ENCODE data around the gene SPAG8.

SPAG8 gene

GRCh38 chr9:35811381-35812024, 559 bp downstream of the SPAG8 start:
- no peak for DNase-seq (ENCODE audit: low read depth in 2 of 3, low spot score in 1 of 3)

- no peak for DNase-seq (ENCODE audit: low read depth in 2 of 3, low spot score in 1 of 3)
Observed at GRCh38 chr9:35810122-35810521, 1.9 kb downstream of the SPAG8 start.

- no peak for DNase-seq (ENCODE audit: low read depth in 2 of 3, low spot score in 1 of 3)
Observed at GRCh38 chr9:35808433-35808832, 3.6 kb downstream of the SPAG8 start.

- no peak for DNase-seq (ENCODE audit: low read depth in 2 of 3, low spot score in 1 of 3)
Observed at GRCh38 chr9:35806101-35806500, 6.0 kb downstream of the SPAG8 start.

- DNase-seq (ENCODE audit: low read depth in 2 of 3, low spot score in 1 of 3) = no peak
Observed at GRCh38 chr9:35801328-35802128, 10.5 kb downstream of the SPAG8 start.

- no peak for DNase-seq (ENCODE audit: low read depth in 2 of 3, low spot score in 1 of 3)
Observed at GRCh38 chr9:35800530-35800929, 11.5 kb downstream of the SPAG8 start.

GRCh38 chr9:35798658-35799374, 13.2 kb downstream of the SPAG8 start:
- DNase-seq (ENCODE audit: low read depth in 2 of 3, low spot score in 1 of 3) = peak in 2 of 3 donors; percentile 33 to 46

- no peak for DNase-seq (ENCODE audit: low read depth in 2 of 3, low spot score in 1 of 3)
Observed at GRCh38 chr9:35797311-35798109, 14.6 kb downstream of the SPAG8 start.

GRCh38 chr9:35795695-35796094, 16.4 kb downstream of the SPAG8 start:
- DNase-seq (ENCODE audit: low read depth in 2 of 3, low spot score in 1 of 3) = no peak

GRCh38 chr9:35793461-35793860, 18.6 kb downstream of the SPAG8 start:
- no peak for DNase-seq (ENCODE audit: low read depth in 2 of 3, low spot score in 1 of 3)

- no peak for DNase-seq (ENCODE audit: low read depth in 2 of 3, low spot score in 1 of 3)
Observed at GRCh38 chr9:35792826-35793225, 19.2 kb downstream of the SPAG8 start.

- no peak for DNase-seq (ENCODE audit: low read depth in 2 of 3, low spot score in 1 of 3)
Observed at GRCh38 chr9:35792024-35792813, 19.8 kb downstream of the SPAG8 start.

GRCh38 chr9:35791297-35791921, 20.7 kb downstream of the SPAG8 start, which contains the start of gene NPR2:
Gene NPR2 (plus strand): TSS chr9:35791591. CDS start chr9:35792409, 818 bp downstream.
- no peak for DNase-seq (ENCODE audit: low read depth in 2 of 3, low spot score in 1 of 3)

GRCh38 chr9:35790385-35791296, 21.4 kb downstream of the SPAG8 start:
- peak; percentile 14 to 53 (median 28) for DNase-seq (ENCODE audit: low read depth in 2 of 3, low spot score in 1 of 3)

GRCh38 chr9:35790025-35790384, 22.1 kb downstream of the SPAG8 start:
- no peak for DNase-seq (ENCODE audit: low read depth in 2 of 3, low spot score in 1 of 3)

- no peak for DNase-seq (ENCODE audit: low read depth in 2 of 3, low spot score in 1 of 3)
Observed at GRCh38 chr9:35789541-35789940, 22.5 kb downstream of the SPAG8 start.

GRCh38 chr9:35783418-35783817, 28.6 kb downstream of the SPAG8 start:
- DNase-seq (ENCODE audit: low read depth in 2 of 3, low spot score in 1 of 3) = no peak

GRCh38 chr9:35781066-35781465, 31.0 kb downstream of the SPAG8 start:
- DNase-seq (ENCODE audit: low read depth in 2 of 3, low spot score in 1 of 3) = no peak

GRCh38 chr9:35778496-35778895, 33.6 kb downstream of the SPAG8 start:
- DNase-seq (ENCODE audit: low read depth in 2 of 3, low spot score in 1 of 3) = no peak
